Coronary artery (tissue), 2 donors: ENCODE results near the gene MATN1.

ENCODE experiments used
- DNase-seq: peaks from one replicate; pipeline ENCODE4 v3.0.0-alpha.2; 2017; ENCODE audit warnings: low spot score
- H3K27ac ChIP-seq, 2 donors: fragments of 200-600 bp; sonication (generic); one replicate each; pipeline ENCODE4 v1.5.1; 2016 to 2019
- H3K4me3 ChIP-seq: fragments of 200-600 bp; sonication (generic); 2 replicates; pipeline ENCODE4 v1.5.1; 2016; ENCODE audit warnings: mild to moderate bottlenecking, moderate library complexity
- TF ChIP-seq, protein P1 (sequence below): fragments of 200-600 bp; sonication (generic); IDR thresholded peaks from one replicate; pipeline ENCODE4 v1.5.1; 2019; ENCODE audit warnings: antibody characterized with exemption

Gene MATN1

GRCh38 chr1:30662291-30662840, 61.0 kb downstream of the MATN1 start:
- Histone ChIP-seq H3K27ac (no peak overlapping the region), H3K4me3 (no peak overlapping the region)
- DNase-seq, result no peak
- TF ChIP-seq, protein P1, sequence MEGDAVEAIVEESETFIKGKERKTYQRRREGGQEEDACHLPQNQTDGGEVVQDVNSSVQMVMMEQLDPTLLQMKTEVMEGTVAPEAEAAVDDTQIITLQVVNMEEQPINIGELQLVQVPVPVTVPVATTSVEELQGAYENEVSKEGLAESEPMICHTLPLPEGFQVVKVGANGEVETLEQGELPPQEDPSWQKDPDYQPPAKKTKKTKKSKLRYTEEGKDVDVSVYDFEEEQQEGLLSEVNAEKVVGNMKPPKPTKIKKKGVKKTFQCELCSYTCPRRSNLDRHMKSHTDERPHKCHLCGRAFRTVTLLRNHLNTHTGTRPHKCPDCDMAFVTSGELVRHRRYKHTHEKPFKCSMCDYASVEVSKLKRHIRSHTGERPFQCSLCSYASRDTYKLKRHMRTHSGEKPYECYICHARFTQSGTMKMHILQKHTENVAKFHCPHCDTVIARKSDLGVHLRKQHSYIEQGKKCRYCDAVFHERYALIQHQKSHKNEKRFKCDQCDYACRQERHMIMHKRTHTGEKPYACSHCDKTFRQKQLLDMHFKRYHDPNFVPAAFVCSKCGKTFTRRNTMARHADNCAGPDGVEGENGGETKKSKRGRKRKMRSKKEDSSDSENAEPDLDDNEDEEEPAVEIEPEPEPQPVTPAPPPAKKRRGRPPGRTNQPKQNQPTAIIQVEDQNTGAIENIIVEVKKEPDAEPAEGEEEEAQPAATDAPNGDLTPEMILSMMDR, result no peak

GRCh38 chr1:30661311-30661710, 62.1 kb downstream of the MATN1 start:
- TF ChIP-seq, protein P1, result no peak
- DNase-seq, result no peak
- Histone ChIP-seq H3K27ac (no peak overlapping the region), H3K4me3 (no peak overlapping the region)
